Cardiac muscle cell (in vitro differentiated cells and primary cell): ENCODE results near the gene EML6. TPM values are rescaled to one million over a fixed set of nuclear protein-coding genes. Genes with fewer than 3 reads are reported as not detected.
"Not testable (repeated sequence)": the region's sequence is repeated elsewhere in the genome, so short reads cannot be mapped to it uniquely, and the experiment has no call there.

Experiments
- DNase-seq, 2 donors: peaks; one replicate each; pipeline versions ENCODE4 v3.0.0 to v3.0.0-alpha.2; 2010 to 2017; ENCODE audit warnings: low read depth in 1 of 2, low spot score in 1 of 2
- H3K27ac ChIP-seq: fragments of 200-600 bp; sonication (generic); 2 replicates; pipeline ENCODE4 v1.5.1; 2016
- H3K27me3 ChIP-seq: fragments of 200-600 bp; sonication (generic); 2 replicates; pipeline ENCODE4 v1.6.0; 2016; ENCODE audit warnings: control low read depth
- H3K36me3 ChIP-seq: fragments of 200-600 bp; sonication (generic); 2 replicates; pipeline ENCODE4 v1.5.1; 2016; ENCODE audit warnings: control low read depth
- H3K4me1 ChIP-seq: fragments of 200-600 bp; sonication (generic); 2 replicates; pipeline ENCODE4 v1.8.1; 2017; ENCODE audit warnings: low read depth, mild to moderate bottlenecking, mixed run types
- H3K4me3 ChIP-seq: fragments of 200-600 bp; sonication (generic); 2 replicates; pipeline ENCODE4 v1.5.1; 2016; ENCODE audit warnings: mild to moderate bottlenecking
- H3K9me3 ChIP-seq: fragments of 200-600 bp; sonication (generic); 2 replicates; pipeline ENCODE4 v1.5.1; 2017; ENCODE audit warnings: low read depth, mild to moderate bottlenecking, control low read depth
- CTCF ChIP-seq: IDR thresholded peaks from 2 replicates; pipeline ENCODE4 v1.5.1; 2012; ENCODE audit warnings: low read depth, mild to moderate bottlenecking, low read length
- polyA plus RNA-seq: library from polyadenylated mRNA; unstranded; fragments of >200 nt; fragmentation: Nextera tagmentation; extraction: Ambion mirVana; gene quantifications from 2 replicates; pipeline ENCODE4 v1.2.1, GENCODE V29; 2016
- total RNA-seq: library from RNA; depleted of rRNA; stranded (reverse); fragments of >200 nt; gene quantifications from 2 replicates; pipeline ENCODE4 v1.2.3, GENCODE V29; 2016

EML6 gene
- total and polyA plus RNA-seq, 2 experiments from 2014 or later = 0.89 to 1.3 TPM

GRCh38 chr2:54981385-54981784, 257.9 kb downstream of the EML6 start:
- Histone ChIP-seq H3K4me1 (peaks cover 18% of the 10 kb centered on the region), H3K9me3 (no peaks in the 10 kb centered on the region), H3K36me3 (peaks cover 26% of the 10 kb centered on the region), H3K27me3 (no peaks in the 10 kb centered on the region), H3K4me3 (no peak overlapping the region), H3K27ac (no peak overlapping the region)
- TF ChIP-seq CTCF = no peak
- DNase-seq = no peak

GRCh38 chr2:54983345-54984220, 260.1 kb downstream of the EML6 start:
- H3K4me3 ChIP-seq = no peak overlapping the region
- TF ChIP-seq CTCF = no peak
- DNase-seq = peak in 1 of 2 donors; percentile 41
- no peaks in the 10 kb centered on the region for H3K27me3 ChIP-seq
- H3K9me3 ChIP-seq = no peaks in the 10 kb centered on the region
- H3K36me3 ChIP-seq = peaks cover 29% of the 10 kb centered on the region
- no peak overlapping the region for H3K27ac ChIP-seq
- H3K4me1 ChIP-seq = peaks cover 3% of the 10 kb centered on the region

- H3K27me3 ChIP-seq = no peaks in the 10 kb centered on the region
- H3K9me3 ChIP-seq = no peaks in the 10 kb centered on the region
- DNase-seq = no peak
- peaks cover 4% of the 10 kb centered on the region for H3K4me1 ChIP-seq
- no peak overlapping the region for H3K27ac ChIP-seq
- no peak for TF ChIP-seq CTCF
- peaks cover 29% of the 10 kb centered on the region for H3K36me3 ChIP-seq
- H3K4me3 ChIP-seq = no peak overlapping the region
These were observed 261.0 kb downstream of the EML6 start for GRCh38 chr2:54984476-54984875.

- Histone ChIP-seq H3K27ac (no peak overlapping the region), H3K9me3 (no peaks in the 10 kb centered on the region), H3K27me3 (no peaks in the 10 kb centered on the region), H3K4me1 (peaks cover 7% of the 10 kb centered on the region), H3K36me3 (peaks cover 26% of the 10 kb centered on the region), H3K4me3 (no peak overlapping the region)
- no peak for DNase-seq
- no peak for TF ChIP-seq CTCF
These were observed 262.8 kb downstream of the EML6 start for GRCh38 chr2:54986264-54986663.

- no peak for TF ChIP-seq CTCF
- H3K4me1 ChIP-seq = peaks cover 4% of the 10 kb centered on the region
- no peak for DNase-seq
These were observed 265.1 kb downstream of the EML6 start for GRCh38 chr2:54988612-54989011.

GRCh38 chr2:54990694-54991093, 267.2 kb downstream of the EML6 start:
- not testable (repeated sequence) for H3K27me3 ChIP-seq, H3K9me3 ChIP-seq, H3K27ac ChIP-seq, DNase-seq, H3K4me3 ChIP-seq, H3K36me3 ChIP-seq, H3K4me1 ChIP-seq

More at GRCh38 chr2:54988612-54989011, 265.1 kb downstream of the EML6 start:
- H3K4me3 ChIP-seq = no peak overlapping the region
- H3K9me3 ChIP-seq = no peaks in the 10 kb centered on the region
- H3K27ac ChIP-seq = no peak overlapping the region
- H3K27me3 ChIP-seq = no peaks in the 10 kb centered on the region
- H3K36me3 ChIP-seq = peaks cover 13% of the 10 kb centered on the region
